ENCODE measurements around the gene UBP1. TPM values are rescaled to one million over a fixed set of nuclear protein-coding genes. Genes with fewer than 3 reads are reported as not detected.
"Not testable (repeated sequence)": the region's sequence is repeated elsewhere in the genome, so short reads cannot be mapped to it uniquely, and the experiment has no call there.

The UBP1 gene, protein sequence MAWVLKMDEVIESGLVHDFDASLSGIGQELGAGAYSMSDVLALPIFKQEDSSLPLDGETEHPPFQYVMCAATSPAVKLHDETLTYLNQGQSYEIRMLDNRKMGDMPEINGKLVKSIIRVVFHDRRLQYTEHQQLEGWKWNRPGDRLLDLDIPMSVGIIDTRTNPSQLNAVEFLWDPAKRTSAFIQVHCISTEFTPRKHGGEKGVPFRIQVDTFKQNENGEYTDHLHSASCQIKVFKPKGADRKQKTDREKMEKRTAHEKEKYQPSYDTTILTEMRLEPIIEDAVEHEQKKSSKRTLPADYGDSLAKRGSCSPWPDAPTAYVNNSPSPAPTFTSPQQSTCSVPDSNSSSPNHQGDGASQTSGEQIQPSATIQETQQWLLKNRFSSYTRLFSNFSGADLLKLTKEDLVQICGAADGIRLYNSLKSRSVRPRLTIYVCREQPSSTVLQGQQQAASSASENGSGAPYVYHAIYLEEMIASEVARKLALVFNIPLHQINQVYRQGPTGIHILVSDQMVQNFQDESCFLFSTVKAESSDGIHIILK
- 77.1 TPM for polyA plus RNA-seq (2013, experiment 1 of 2; ENCODE audit: insufficient read length)
- 74.3 TPM for polyA plus RNA-seq (2013, experiment 2 of 2; ENCODE audit: insufficient read length)

DNA sequence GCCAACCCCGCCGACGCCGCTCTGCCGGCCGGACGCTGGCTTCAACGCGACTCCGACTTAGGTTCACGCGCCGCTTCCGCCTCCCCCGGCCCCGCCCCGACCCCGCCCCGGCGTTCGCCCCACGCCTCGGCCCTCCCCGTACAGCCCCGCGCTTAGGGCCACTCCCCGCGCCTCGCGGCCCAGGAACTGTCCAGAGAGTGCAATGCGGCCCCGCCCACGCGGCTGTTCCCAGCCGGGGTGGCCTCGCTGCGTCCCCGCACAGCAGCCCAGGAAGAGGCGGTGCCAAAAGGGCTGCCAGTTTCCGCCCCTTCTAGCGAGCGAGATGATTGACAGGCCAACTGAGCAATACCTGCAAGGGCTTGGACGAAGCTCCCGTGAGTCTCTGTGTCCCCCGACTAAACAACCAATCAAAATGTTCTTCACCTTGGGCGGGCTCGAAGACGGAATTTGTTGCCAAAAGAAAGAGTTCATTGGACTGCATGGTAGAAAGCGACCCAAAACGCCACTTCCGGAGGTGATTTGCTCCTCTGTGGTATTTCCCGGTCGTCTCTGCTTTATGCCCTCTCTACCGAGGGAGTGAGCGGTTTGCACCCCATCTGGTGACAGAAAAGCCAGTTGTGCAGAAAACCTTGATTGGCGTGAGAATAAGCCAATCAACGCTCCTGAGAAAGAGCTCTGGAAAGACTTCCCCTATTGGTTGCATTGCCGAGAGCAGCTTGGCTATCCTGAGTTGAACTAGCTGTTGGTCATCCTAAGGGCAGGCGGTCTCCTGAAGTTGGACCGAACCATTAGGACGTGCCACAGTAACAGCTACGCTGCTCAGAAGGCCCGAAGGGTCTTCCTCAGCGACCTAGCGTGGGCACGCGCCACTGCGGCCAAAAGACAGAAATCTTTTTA lies at the start of gene UBP1:
TSS of gene UBP1 (minus strand) at position 78 of the 897 bp plus-strand sequence. CDS start 557 bp downstream, outside the sequence.
- DNase-seq, result peak; percentile 100

DNA sequence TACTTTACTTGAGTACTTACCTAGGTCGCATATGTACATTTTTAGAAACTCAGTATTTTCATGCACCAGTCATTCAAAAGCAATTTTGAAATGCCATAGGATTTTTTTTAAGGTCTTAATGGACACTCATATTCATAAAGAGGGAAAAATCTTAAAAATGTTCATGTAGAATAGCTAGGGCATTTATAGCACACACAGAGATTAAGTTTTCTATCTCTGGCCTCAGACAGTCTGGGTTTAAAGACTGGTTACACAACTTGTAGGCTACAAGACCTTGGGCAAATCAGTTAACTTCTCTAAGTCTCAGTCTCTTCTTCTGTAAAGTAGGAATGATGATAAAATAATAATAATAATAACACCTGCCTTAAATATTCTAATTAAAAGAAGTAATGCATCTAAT lies 48.5 kb upstream of the UBP1 start:
- no peak for DNase-seq

DNA sequence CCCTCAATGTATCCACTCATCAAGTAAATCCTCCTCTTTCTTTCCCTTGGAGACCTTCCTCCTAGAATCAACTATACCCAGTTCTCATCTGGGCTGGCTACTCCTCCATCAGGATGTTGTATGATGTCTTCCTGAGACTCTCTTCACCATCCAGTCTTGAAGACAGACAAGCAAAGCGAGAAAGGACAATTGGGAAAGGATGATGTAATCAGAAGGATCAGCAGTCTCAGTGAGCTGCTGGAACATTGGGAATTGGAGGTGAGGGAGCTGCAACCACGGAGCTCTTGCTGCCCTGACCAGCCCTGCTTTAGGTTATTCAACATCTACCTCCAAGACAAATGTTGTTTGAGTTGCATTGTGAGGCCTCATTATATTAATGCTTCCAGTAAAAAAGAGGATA lies 48.0 kb upstream of the UBP1 start:
- DNase-seq, result no peak

DNA sequence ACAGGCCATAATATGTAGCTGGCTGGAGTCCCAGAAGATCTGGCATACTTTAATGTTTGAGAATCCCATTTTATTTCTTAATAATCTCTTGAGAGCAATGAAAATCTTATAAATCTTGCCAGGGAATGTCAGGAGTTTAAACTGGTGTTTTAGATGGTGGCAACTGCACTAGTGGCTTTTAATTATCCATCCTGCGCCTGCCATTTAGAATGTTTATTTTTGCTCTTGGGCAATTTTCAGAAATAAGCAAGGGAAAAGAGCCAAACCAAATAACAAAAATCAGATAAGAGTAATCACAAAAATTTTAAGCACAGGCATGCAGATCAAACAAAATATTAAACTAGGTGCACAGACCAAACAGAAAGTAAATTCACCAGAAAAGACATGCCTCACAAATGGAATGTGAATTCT lies 41.9 kb upstream of the UBP1 start:
- DNase-seq, result peak; percentile 24

DNA sequence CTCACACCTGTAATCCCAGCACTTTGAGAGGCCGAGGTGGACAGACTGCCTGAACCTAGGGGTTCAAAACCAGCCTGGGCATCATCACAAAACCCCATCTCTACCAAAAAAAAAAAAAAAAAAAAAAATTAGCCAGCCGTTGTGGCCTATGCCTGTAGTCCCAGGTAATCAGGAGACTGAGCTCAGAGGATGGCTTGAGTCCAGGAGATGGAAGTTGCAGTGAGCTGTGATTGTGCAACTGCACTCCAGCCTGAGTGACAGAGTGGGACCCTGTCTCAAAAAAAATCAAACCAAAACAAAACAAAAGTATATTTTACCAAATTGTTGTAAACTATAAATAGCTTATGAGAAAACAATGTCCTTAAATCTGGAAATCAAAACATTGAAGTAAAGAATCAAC lies 34.7 kb upstream of the UBP1 start:
- no peak for DNase-seq

DNA sequence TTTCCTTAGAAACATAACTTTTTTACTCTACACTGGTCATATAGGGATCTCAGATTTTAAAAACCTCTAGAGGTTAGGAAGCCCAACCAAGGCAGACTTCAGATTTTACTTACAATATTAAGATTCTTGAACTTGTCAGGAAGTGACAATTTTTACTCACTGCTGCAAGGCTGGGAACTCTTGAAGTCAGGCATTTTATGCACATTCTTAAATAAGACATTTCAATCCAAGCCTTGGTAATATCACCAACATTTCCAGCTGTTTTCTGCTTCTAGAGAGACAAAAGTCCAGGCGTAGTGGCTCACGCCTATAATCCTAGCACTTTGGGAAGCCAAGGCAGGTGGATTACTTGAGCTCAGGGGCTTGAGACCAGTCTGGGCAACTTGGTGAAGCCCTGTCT lies 33.6 kb upstream of the UBP1 start:
- no peak for DNase-seq

DNA sequence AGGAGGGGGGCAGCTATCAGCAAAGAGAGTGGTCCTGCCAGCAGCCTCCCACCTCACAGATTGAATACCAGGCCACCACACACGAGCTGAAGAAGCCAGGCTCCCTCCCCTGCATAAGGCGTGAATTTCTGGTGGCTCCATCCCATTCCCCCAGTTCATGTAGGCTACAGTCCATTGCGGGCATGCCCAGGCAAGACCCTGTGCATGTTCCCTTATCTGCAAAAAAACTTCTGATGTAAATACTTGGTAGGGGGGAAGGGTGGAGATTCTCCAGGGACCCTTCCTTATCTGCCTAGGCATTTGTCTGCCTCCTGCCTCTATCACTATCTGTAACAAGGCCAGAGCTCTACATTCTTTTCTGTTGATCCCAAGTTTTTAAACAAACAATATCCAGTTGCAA lies 27.6 kb upstream of the UBP1 start:
- no peak for DNase-seq

DNA sequence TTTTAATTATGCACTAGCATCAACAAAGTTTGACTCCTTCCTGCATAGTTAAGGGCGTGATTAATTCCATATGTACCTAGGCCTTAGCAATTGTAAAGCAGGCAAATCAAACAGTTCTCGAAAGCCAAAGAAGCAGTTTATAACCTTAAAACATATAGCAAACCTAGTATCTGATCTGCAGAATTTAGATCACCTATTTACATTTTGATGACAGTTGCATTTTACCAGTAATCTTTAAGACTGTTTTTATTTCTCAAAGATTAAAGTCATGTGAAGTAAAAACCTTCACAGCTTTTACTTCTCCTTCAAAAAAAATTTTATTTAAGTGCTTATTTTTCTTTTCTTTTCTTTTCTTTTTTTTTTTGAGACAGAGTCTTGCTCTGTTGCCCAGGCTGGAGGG lies 20.9 kb upstream of the UBP1 start:
- no peak for DNase-seq

DNA sequence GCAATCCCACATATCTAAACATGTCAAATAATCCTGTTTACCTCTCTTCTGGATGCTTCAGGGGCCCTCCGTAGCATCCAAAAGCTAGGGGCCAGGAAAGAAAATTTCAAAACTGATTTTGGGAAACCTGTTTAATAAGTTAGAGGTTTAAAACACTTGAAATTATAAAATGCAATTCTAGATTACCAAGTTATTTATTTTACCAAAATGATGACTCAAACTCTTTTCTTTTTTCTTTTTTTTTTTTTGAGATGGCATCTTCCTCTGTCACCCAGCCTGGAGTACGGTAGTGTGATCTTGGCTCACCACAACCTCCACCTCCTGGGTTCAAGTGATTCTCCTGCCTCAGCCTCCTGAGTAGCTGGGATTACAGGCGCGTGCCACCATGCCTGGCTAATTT lies 19.4 kb upstream of the UBP1 start:
- DNase-seq, result not testable (repeated sequence)

DNA sequence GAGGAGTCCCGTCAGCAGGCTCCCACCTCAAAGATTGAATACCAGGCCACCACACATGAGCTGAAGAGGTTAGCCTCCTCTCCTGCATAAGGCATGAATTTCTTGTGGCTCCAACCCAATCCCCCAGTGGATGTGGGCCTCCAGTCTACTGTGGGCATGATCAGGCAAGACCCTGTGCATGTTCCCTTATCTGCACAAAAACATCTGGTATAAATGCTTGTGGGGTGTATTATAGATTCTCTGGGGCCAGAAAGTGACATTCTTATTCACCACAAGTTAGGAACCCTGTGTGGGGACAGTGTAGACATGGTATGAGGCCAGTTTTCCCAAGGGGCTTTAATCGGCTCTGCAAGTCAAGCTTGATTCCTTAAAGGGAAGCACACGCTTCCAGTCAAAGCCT lies 18.2 kb upstream of the UBP1 start:
- DNase-seq, result no peak

DNA sequence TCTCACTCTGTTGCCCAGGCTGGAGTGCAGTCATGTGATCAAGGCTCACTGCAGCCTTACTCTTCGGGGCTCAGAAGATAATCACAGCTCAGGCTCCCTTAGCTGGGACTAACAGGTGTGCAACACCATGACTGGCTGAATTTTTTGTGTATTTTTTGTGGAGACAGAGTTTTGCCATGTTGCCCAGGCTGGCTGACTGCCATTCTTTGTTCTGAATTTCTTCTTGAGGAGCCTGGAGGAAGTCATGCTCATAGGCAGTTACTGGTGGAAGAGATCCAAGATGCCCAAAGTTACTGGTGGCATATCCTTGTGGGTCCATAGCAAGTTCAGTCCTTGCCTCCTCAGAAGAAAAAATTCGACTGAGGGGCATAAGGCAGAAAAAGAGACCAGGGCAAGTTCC lies 16.6 kb upstream of the UBP1 start:
- no peak for DNase-seq

DNA sequence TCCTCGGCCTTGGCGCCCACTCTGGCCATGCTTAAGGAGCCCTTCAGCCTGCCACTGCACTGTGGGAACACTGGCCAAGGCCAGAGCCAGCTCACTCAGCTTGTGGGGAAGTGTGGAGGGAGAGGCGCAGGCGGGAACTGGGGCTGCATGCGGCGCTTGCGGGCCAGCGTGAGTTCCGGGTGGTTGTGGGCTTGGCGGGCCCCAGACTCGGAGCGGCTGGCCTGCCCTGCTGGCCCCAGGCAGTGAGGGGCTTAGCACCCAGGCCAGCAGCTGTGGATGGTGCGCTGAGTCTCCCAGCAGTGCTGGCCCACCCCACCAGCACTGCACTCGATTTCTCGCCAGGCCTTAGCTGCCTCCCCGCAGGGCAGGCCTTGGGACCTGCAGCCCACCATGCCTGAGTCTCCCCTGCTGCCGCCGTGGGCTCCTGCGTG lies 13.1 kb upstream of the UBP1 start:
- DNase-seq, result no peak

DNA sequence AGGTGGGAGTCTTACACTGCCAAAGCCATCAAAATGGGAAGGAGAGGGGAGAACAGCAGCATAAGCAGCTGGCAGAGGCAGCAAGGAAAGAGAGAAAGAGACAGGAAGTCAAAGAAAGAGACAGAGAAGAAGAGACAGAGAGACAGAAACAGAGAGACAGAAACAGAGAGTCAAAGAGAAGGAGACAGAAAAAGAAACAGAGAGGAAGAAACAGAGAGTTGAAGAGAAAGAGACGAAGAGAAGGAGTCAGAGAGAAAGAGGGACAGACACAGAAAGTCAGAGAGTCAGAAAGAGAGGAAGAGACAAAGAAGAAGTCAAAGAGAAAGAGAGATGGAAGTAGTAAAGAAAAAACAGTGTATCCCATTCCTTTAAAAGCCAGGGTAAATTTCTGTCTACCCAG lies 11.8 kb upstream of the UBP1 start:
- DNase-seq, result not testable (repeated sequence)

DNA sequence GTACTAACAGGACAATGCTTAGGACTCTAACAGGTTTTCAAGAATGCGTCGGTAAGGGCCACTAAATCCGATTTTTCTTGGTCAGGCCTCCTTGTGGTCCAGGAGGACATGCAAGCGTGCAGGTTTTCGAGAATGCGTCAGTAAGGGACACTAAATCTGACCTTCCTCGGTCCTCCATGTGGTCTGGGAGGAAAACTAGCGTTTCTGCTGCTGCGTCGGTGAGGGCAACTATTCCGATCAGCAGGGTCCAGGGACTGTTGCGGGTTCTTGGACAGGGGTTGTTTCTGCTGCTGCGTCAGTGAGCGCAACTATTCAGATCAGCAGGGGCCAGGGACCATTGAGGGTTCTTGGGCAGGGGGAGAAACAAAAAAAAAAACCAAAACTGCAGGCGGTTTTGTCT lies 7.8 kb upstream of the UBP1 start:
- DNase-seq, result no peak

DNA sequence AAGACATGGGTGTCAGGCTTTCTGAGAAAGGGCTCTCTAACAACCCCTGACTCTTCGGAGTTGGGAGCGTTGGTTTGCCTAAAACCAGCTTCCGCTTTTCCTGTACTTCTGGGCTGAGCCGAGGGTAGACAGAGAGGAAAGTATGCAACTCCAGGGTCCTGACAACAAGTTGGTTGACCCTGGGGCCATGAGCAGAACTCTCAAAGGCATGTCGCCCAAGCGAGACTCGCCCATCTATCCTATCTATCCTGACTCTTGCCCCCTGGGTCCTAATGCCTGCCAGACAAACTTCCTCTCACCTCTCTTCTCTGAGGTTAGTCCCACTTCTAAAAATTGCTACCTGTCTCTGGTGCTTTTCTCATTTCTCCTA lies 7.0 kb upstream of the UBP1 start:
- not testable (repeated sequence) for DNase-seq

DNA sequence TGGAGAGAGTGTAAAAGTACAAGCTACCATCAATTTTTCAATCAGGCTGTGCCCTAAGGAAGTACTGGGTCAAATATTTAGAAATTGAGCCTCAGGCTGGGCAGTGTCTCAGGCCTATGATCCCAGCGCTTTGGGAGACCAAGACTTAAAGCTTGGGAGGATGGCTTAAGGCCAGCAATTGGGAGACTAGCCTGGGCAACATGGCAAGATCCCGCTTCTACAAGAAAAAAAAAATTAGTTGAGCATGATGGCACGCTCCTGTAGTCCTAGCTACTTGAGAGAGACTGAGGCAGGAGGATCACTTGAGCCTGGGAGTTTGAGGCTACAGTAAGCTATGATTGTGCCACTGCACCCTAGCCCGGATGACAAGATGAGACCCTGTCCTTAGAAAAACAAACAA lies 2.0 kb upstream of the UBP1 start:
- DNase-seq, result no peak

DNA sequence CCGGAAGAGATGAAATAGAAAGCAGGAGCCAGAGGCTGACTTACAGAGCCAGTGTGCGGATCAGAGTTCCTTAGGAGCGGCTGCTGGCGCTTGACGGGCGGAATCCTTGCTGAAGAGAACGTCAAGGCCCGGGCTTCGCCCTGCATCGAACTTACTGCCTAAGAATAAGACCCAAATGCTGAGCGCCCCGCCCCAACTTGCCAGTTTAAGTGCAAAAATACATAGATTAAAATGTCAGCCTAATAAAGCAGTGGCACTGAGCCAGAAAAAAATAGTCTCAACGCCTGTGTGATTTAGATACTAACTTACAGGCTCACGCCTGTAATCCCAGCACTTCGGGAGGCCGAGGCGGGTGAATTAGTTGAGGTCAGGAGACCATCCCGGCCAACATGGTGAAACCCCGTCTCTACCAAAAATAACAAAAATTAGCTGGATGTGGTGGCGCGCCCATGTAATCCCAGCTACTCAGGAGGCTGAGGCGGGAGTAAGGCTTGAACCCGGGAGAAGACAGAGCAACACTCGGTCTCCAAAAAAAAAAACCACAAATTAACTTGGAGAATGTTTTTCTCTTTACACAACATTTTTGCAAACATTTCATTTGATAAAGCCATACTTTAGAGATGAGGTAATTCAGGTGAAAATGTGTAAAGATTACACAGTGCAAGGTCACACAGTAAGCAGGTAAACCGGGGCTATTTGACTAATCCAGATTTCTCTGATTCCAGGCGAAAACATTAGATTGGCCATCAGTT lies 1.2 kb upstream of the UBP1 start:
- no peak for DNase-seq

DNA sequence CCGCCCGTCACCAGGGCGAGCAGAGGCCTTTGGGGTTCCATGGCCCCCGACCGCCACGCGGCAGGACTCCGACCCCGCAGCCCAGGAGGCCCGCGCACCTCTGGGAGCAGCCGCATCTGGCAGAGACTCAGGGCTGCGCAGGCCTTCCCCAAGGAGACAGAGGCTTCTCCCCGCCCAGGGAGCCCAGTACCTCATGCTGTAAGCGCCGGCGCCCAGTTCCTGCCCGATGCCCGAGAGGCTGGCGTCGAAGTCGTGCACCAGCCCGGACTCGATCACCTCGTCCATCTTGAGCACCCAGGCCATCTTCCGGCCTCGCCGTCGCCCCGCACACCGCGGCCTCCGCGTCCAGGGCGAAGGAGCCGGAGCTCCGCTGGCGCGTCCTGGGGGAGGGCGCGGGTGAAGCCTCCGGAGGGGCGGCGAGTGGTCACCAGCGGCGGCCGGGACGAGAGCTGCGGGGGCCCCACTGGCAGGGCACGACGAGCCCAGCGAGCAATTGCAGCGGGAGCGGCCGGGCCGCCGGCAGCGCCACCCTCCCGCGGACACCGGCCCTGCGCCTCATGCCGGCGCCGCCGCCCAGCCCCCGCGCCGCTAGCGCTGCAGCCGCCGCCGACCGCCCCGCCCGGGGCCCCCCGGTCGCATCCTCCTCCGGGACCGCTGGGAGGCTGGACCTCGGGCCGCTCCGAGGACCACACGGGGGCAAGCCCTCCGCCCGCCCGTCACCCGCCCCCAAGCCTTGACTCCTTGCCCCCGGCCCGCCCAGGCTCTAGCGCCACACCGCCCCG lies 468 bp downstream of the UBP1 start:
- peak; percentile 30 for DNase-seq

DNA sequence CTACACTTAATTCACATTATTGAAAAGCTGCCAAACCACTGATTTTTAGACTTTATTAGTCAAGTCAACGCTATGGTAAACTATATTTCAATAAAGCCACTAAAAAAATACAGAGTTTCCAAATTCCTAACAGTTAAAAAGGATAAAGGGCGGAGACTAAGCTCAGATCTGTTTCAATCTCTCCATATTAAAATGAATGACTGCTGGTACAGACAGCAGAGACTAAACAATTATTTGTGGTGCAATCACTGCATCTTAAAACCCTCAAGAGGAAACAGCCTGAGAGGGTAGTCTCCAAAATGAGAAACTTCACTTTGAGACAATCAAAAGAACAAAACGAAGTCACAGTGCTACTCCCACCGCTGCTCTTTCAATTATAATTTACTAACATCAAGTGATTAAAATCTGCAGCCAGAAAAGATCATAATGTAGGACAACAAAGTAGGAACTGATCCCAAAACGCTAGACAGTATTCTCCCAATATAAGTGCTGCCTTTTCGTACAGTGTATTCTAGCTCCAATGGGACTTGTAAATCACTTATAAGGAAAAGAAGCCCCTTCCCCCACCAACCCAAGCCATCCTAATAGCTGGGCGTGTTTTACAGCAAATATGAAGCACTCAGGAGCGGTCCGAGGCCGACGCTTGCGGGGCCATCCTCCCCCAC lies 1.2 kb downstream of the UBP1 start:
- DNase-seq, result peak; percentile 50

DNA sequence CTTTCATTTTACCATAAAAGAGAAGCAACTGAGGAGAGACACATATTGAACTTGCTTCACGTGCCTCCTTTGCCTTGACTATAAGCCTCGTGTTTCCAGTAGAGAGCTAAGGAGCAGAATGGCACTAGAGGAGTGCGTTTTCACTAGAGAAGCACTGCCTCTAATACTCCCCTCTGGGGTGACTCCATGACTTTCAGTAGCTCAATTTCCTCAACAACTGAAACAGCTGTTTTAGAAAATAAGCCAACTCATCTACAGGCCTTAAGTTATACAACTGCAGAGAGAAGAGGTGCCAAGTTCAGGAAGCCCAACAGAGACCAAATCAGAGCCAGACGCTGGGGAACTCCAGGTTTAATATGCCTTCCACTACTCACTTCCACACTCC lies 1.9 kb downstream of the UBP1 start:
- DNase-seq, result peak; percentile 57

Data from fibroblast of skin of abdomen (primary cell).